Activated naive CD4-positive, alpha-beta T cell treated with anti-CD3 and anti-CD28 coated beads, Interleukin-2, amount 50 U/mL, for 24 hours (primary cell): ENCODE measurements around the gene PLCG2.
A peak's percentile ranks its signal among the peaks of the same experiment; 100 is the strongest.

Experiments used
- H3K27ac Mint-ChIP-seq: one replicate; pipeline ENCODE4 v1.8.0; 2021; ENCODE audit warnings: mild to moderate bottlenecking, mixed read lengths
- H3K27me3 Mint-ChIP-seq: one replicate; pipeline ENCODE4 v1.8.0; 2021; ENCODE audit warnings: mixed read lengths
- H3K36me3 Mint-ChIP-seq: one replicate; pipeline ENCODE4 v1.8.0; 2021; ENCODE audit warnings: mixed read lengths
- H3K4me1 Mint-ChIP-seq: one replicate; pipeline ENCODE4 v1.8.0; 2021; ENCODE audit warnings: mixed read lengths
- H3K4me3 Mint-ChIP-seq: one replicate; pipeline ENCODE4 v1.8.0; 2021; ENCODE audit warnings: mild to moderate bottlenecking, mixed read lengths
- H3K9me3 Mint-ChIP-seq: one replicate; pipeline ENCODE4 v1.8.0; 2021; ENCODE audit warnings: mixed read lengths

Gene PLCG2

DNA sequence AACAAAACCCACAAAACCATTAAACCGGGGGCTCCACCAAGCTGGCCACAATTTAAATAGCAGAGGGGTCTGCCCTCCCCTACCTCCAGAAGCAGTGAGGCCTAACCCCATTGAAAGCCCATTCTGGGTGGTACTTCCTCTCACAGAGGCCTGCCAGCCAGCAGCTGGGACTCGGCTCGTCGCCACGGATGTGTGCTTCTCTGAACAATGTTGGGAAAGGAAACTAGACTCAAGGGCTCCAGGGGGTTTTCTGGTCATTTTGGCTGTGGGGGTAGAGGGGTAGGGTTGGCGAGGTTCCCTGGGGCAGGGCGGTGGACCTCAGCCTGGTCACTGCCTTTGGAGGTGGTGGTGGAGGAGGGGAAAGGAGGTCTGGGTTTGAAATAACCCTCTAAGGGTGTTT is 4.7 kb upstream of the PLCG2 start:
- H3K9me3 Mint-ChIP-seq, result no peaks in the 10 kb centered on the region
- no peak overlapping the region for H3K4me3 Mint-ChIP-seq
- no peaks in the 10 kb centered on the region for H3K36me3 Mint-ChIP-seq
- H3K27me3 Mint-ChIP-seq, result peaks cover 10% of the 10 kb centered on the region
- no peak overlapping the region for H3K27ac Mint-ChIP-seq
- peaks cover 4% of the 10 kb centered on the region for H3K4me1 Mint-ChIP-seq

DNA sequence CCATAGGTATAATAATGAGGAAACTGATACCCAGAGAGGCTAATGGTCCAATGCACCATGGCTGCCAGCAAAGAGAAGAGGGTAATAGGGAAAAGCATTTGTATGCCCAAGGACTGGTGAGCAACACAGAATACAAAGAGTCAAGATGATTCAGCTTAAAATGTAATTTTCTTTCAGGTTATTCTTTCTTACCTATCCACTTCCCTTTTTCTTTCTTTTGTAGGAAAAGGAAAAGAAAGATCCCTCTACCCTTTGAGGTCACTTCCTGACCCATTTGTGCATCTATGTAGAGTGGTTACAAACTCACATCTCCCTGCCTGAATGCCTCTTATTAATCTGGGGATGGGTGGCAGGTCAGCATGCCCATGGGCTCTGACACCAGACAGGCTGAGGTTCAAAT is 3.5 kb upstream of the PLCG2 start:
- Mint-ChIP-seq H3K36me3 (no peaks in the 10 kb centered on the region), H3K27ac (no peak overlapping the region), H3K4me3 (no peak overlapping the region)

GRCh38 chr16:81778231-81778630 is 860 bp upstream of the PLCG2 start:
- H3K27me3 Mint-ChIP-seq, result peaks cover 30% of the 10 kb centered on the region
- H3K36me3 Mint-ChIP-seq, result no peaks in the 10 kb centered on the region
- H3K27ac Mint-ChIP-seq, result no peak overlapping the region
- peak overlapping the region; percentile 83 for H3K4me3 Mint-ChIP-seq
- no peaks in the 10 kb centered on the region for H3K9me3 Mint-ChIP-seq
- H3K4me1 Mint-ChIP-seq, result peaks cover 13% of the 10 kb centered on the region

More for the DNA sequence above, 3.5 kb upstream of the PLCG2 start:
- peaks cover 13% of the 10 kb centered on the region for H3K4me1 Mint-ChIP-seq
- H3K9me3 Mint-ChIP-seq, result no peaks in the 10 kb centered on the region
- peaks cover 20% of the 10 kb centered on the region for H3K27me3 Mint-ChIP-seq

- H3K4me3 Mint-ChIP-seq, result peak overlapping the region; percentile 83
- peaks cover 29% of the 10 kb centered on the region for H3K27me3 Mint-ChIP-seq
- H3K36me3 Mint-ChIP-seq, result no peaks in the 10 kb centered on the region
- H3K9me3 Mint-ChIP-seq, result no peaks in the 10 kb centered on the region
- H3K4me1 Mint-ChIP-seq, result peaks cover 13% of the 10 kb centered on the region
- no peak overlapping the region for H3K27ac Mint-ChIP-seq
Observed at GRCh38 chr16:81779536-81780320, 637 bp downstream of the PLCG2 start.

- H3K27ac Mint-ChIP-seq, result no peak overlapping the region
- H3K36me3 Mint-ChIP-seq, result no peaks in the 10 kb centered on the region
- peaks cover 28% of the 10 kb centered on the region for H3K27me3 Mint-ChIP-seq
Observed at GRCh38 chr16:81780350-81780749, 1.3 kb downstream of the PLCG2 start.

DNA sequence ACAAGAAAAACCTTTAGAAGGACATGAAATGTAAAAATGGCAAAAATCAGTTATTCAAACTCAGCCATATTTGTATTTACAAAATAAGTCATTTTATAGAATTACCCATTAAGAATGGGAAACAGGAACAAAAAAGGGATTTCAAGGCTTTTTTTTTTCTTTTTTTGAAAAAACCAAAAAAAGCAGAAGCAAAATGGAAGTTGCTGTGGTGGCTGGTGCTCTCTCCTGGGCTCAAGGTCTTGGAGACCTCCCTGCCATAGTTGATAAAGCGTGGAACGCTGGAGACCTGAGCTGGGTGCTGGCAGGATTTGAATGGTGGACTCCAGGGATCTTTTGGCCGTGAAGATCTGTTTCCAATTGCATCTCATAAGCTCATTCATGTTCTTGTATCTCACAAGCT is 3.1 kb downstream of the PLCG2 start:
- Mint-ChIP-seq H3K4me1 (peaks cover 13% of the 10 kb centered on the region), H3K27ac (no peak overlapping the region), H3K4me3 (no peak overlapping the region), H3K27me3 (peaks cover 27% of the 10 kb centered on the region), H3K36me3 (no peaks in the 10 kb centered on the region), H3K9me3 (no peaks in the 10 kb centered on the region)

More at GRCh38 chr16:81780350-81780749, 1.3 kb downstream of the PLCG2 start:
- Mint-ChIP-seq H3K4me3 (peak overlapping the region; percentile 83), H3K9me3 (no peaks in the 10 kb centered on the region), H3K4me1 (peaks cover 13% of the 10 kb centered on the region)

GRCh38 chr16:81784072-81784795 is 5.1 kb downstream of the PLCG2 start:
- H3K4me3 Mint-ChIP-seq, result no peak overlapping the region

GRCh38 chr16:81785138-81785924 is 6.2 kb downstream of the PLCG2 start:
- H3K27me3 Mint-ChIP-seq, result peaks cover 18% of the 10 kb centered on the region
- no peaks in the 10 kb centered on the region for H3K36me3 Mint-ChIP-seq
- no peaks in the 10 kb centered on the region for H3K9me3 Mint-ChIP-seq
- no peak overlapping the region for H3K4me3 Mint-ChIP-seq
- H3K4me1 Mint-ChIP-seq, result peaks cover 1% of the 10 kb centered on the region
- no peak overlapping the region for H3K27ac Mint-ChIP-seq

More at GRCh38 chr16:81784072-81784795, 5.1 kb downstream of the PLCG2 start:
- no peaks in the 10 kb centered on the region for H3K36me3 Mint-ChIP-seq
- no peak overlapping the region for H3K27ac Mint-ChIP-seq
- peaks cover 9% of the 10 kb centered on the region for H3K4me1 Mint-ChIP-seq
- H3K27me3 Mint-ChIP-seq, result peaks cover 23% of the 10 kb centered on the region
- H3K9me3 Mint-ChIP-seq, result no peaks in the 10 kb centered on the region

- H3K9me3 Mint-ChIP-seq, result no peaks in the 10 kb centered on the region
- no peak overlapping the region for H3K27ac Mint-ChIP-seq
- H3K27me3 Mint-ChIP-seq, result peaks cover 10% of the 10 kb centered on the region
- no peaks in the 10 kb centered on the region for H3K36me3 Mint-ChIP-seq
- no peaks in the 10 kb centered on the region for H3K4me1 Mint-ChIP-seq
- no peak overlapping the region for H3K4me3 Mint-ChIP-seq
Observed at GRCh38 chr16:81786321-81786720, 7.2 kb downstream of the PLCG2 start.

- H3K9me3 Mint-ChIP-seq, result no peaks in the 10 kb centered on the region
- H3K4me1 Mint-ChIP-seq, result no peaks in the 10 kb centered on the region
- no peaks in the 10 kb centered on the region for H3K36me3 Mint-ChIP-seq
- peaks cover 9% of the 10 kb centered on the region for H3K27me3 Mint-ChIP-seq
- H3K27ac Mint-ChIP-seq, result no peak overlapping the region
- H3K4me3 Mint-ChIP-seq, result no peak overlapping the region
Observed at GRCh38 chr16:81786868-81787267, 7.8 kb downstream of the PLCG2 start.

DNA sequence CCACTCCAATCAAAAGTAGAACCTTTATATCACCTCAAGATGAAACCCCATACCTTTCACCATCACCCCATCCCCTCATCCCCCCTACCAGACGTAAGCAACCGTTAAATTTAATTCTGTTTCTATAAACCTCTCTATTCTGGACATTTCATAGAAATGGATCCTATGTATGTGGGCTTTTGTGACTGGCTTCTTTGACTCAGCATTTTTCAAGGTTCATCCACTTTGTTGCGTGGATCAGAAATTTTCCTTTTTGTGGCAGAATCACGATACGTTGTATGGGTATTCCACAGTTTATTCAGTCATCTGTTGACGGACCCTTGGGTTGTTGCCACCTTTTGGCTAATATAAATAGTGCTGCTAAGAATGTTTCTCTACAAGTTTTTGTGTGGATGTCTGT is 8.6 kb downstream of the PLCG2 start:
- no peak overlapping the region for H3K4me3 Mint-ChIP-seq
- no peaks in the 10 kb centered on the region for H3K4me1 Mint-ChIP-seq
- no peak overlapping the region for H3K27ac Mint-ChIP-seq

DNA sequence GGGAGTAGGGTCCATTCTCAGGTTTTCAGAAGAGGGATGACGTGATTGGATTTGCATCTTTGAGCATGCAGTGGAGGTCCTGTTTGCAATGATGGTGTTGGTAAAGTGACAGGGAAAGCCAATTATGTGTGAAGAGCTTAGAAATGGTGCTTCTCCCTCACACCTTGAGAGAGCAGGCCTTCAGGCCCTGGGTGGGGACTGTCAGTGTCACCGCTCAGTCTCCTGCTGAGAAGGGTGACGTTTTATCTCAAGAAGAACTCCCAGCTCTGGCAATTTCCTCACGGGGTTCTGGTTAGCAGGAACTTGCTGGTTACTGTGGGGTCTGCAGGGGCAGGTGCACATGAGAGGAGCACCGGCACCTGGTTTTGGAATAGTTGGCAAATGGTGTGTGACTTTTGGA is 11.2 kb downstream of the PLCG2 start:
- Mint-ChIP-seq H3K9me3 (no peaks in the 10 kb centered on the region), H3K4me1 (no peaks in the 10 kb centered on the region), H3K4me3 (no peak overlapping the region), H3K27me3 (peaks cover 8% of the 10 kb centered on the region), H3K27ac (peak overlapping the region; percentile 30), H3K36me3 (no peaks in the 10 kb centered on the region)

More for the DNA sequence above, 8.6 kb downstream of the PLCG2 start:
- no peaks in the 10 kb centered on the region for H3K36me3 Mint-ChIP-seq
- no peaks in the 10 kb centered on the region for H3K9me3 Mint-ChIP-seq
- peaks cover 8% of the 10 kb centered on the region for H3K27me3 Mint-ChIP-seq

GRCh38 chr16:81790830-81791435 is 11.8 kb downstream of the PLCG2 start:
- Mint-ChIP-seq H3K27ac (no peak overlapping the region), H3K4me3 (no peak overlapping the region), H3K4me1 (no peaks in the 10 kb centered on the region), H3K27me3 (peaks cover 6% of the 10 kb centered on the region), H3K9me3 (no peaks in the 10 kb centered on the region), H3K36me3 (no peaks in the 10 kb centered on the region)

- Mint-ChIP-seq H3K4me1 (no peaks in the 10 kb centered on the region), H3K36me3 (no peaks in the 10 kb centered on the region), H3K9me3 (no peaks in the 10 kb centered on the region), H3K27ac (no peak overlapping the region), H3K4me3 (no peak overlapping the region), H3K27me3 (peaks cover 6% of the 10 kb centered on the region)
Observed at GRCh38 chr16:81792828-81793227, 13.7 kb downstream of the PLCG2 start.

DNA sequence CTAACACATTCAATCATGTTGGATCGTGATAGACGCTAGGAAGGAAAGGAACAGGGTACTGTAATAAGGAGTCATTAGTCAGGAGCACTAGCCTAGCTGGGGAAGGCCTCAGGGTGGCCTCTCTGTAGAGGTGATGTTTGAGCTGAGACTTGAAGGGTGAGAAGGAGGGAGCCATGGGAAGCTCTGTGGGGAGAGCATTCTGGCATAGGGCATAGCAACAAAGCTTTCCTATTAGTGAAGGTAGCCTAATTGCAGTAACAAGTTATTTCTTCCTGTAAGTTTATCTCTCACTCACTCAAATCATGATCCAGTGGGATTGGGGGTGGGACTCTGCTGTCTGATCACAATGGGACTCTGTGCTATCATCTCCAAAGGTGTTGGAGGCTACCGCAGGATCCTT is 16.1 kb downstream of the PLCG2 start:
- H3K4me1 Mint-ChIP-seq, result peaks cover 6% of the 10 kb centered on the region
- peaks cover 4% of the 10 kb centered on the region for H3K27me3 Mint-ChIP-seq
- no peaks in the 10 kb centered on the region for H3K9me3 Mint-ChIP-seq
- no peak overlapping the region for H3K27ac Mint-ChIP-seq
- no peak overlapping the region for H3K4me3 Mint-ChIP-seq
- no peaks in the 10 kb centered on the region for H3K36me3 Mint-ChIP-seq
